Nephron progenitor cell (in vitro differentiated cells): ENCODE results near the gene CFP.

Experiments used
- DNase-seq: peaks from one replicate; pipeline ENCODE4 v3.0.0; 2021
- H3K27ac Mint-ChIP-seq: 2 replicates; pipeline ENCODE4 v1.8.0; 2021; ENCODE audit warnings: mild to moderate bottlenecking, moderate library complexity, mixed read lengths
- H3K27me3 Mint-ChIP-seq: 2 replicates; pipeline ENCODE4 v1.8.0; 2021; ENCODE audit warnings: mild to moderate bottlenecking, low read depth, mixed read lengths; ENCODE audit not compliant: poor library complexity
- H3K36me3 Mint-ChIP-seq: 2 replicates; pipeline ENCODE4 v1.8.0; 2021; ENCODE audit warnings: low read depth, mixed read lengths
- H3K4me1 Mint-ChIP-seq: 2 replicates; pipeline ENCODE4 v1.8.0; 2021; ENCODE audit warnings: mixed read lengths
- H3K4me3 Mint-ChIP-seq: 2 replicates; pipeline ENCODE4 v1.8.0; 2021; ENCODE audit warnings: mild to moderate bottlenecking, moderate library complexity, mixed read lengths
- H3K9me3 Mint-ChIP-seq: 2 replicates; pipeline ENCODE4 v1.8.0; 2021; ENCODE audit warnings: mild to moderate bottlenecking, moderate library complexity, mixed read lengths
- CTCF ChIP-seq: fragments of 200-600 bp; sonication (generic); IDR thresholded peaks from 2 replicates; pipeline ENCODE4 v1.5.0; 2021; ENCODE audit warnings: antibody characterized with exemption

Gene CFP

DNA sequence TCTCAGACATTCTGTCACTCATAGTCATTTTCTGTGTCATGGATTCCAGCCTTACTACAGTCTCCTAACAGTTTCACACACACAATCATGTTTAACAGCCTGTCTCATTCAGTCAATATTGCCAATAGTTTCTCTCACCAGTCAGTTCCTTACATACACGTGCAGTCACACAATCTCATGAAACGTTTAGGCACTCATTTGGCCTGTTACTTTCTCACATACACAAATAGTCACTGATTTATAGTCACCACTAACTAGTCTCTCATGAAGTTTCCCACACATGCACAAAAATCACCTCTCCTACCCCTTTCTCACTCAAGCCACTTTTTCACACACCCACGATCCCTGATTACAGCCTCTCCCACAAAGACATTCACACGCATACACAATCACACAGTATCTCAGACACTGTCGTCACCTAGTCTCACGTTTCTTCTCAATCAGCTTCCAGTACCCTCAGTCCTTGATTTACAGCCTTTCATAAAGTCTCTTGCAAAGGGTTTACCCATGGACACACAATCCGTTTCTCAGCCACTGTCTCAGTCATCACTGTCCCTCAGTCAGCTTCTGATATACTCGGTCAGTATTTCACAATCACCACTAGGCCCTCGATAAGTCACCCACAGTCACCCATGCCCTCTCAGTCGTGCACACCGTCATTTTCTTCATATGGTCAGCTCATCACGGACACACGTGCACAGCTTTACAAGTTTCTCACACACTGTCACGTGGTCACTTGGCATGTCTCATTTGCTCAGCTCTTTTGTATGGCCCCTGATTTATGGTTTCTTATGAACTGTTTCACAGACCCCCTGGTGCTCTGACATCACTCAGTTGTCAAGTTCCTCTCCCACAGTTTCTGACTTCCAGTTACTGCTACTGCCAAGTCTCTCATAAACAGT, 4.2 kb upstream of the CFP start:
- peaks cover 30% of the 10 kb centered on the region for H3K9me3 Mint-ChIP-seq

DNA sequence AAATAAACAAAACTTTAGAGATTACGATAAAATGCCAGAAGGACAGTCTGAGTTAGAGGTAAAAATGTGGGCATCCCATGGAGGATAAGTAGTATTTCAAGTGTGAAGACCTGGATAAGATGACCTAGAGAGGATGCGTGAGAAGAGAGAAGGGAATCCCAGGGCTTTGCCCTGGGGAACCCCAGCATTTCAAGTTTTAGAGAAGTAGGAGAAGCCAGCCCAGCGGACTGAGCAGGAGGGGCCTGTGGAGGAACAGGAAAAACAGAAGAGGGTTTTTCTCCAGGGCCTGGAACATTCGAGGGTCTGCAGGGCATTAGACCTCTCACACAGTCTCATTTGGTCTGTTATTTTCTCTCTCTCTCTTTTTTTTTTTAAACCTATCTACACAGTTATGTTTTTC, 2.9 kb upstream of the CFP start:
- H3K4me1 Mint-ChIP-seq, result peaks cover 10% of the 10 kb centered on the region
- H3K36me3 Mint-ChIP-seq, result peaks cover 13% of the 10 kb centered on the region
- no peak for TF ChIP-seq CTCF

More for the DNA sequence above, 4.2 kb upstream of the CFP start:
- Mint-ChIP-seq H3K27ac (no peak overlapping the region), H3K4me1 (peaks cover 8% of the 10 kb centered on the region), H3K36me3 (peaks cover 13% of the 10 kb centered on the region), H3K27me3 (no peaks in the 10 kb centered on the region), H3K4me3 (no peak overlapping the region)
- TF ChIP-seq CTCF, result no peak
- DNase-seq, result no peak

DNA sequence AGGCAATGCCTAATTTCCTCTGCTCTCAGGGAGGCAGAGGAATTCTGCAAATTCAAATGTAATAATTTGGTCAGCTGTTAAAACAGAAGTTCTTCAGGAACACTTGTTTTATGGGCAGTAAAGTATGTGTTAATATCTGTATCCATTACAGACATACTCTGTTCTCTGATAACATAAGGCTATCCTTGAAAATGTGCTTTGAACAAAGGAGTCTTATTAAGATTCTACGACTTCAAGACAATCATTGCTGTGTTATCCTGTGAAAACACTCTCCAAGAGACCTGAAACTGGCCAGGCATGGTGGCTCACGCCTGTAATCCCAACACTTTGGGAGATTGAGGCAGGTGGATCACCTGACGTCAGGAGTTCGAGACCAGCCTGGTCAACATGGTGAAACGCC, 1.9 kb upstream of the CFP start:
- peaks cover 10% of the 10 kb centered on the region for H3K4me1 Mint-ChIP-seq
- peaks cover 5% of the 10 kb centered on the region for H3K36me3 Mint-ChIP-seq
- H3K4me3 Mint-ChIP-seq, result no peak overlapping the region
- no peak for TF ChIP-seq CTCF
- H3K27me3 Mint-ChIP-seq, result no peaks in the 10 kb centered on the region
- H3K27ac Mint-ChIP-seq, result no peak overlapping the region
- H3K9me3 Mint-ChIP-seq, result peaks cover 26% of the 10 kb centered on the region
- DNase-seq, result no peak

More for the DNA sequence above, 2.9 kb upstream of the CFP start:
- H3K27me3 Mint-ChIP-seq, result no peaks in the 10 kb centered on the region
- H3K27ac Mint-ChIP-seq, result no peak overlapping the region
- no peak for DNase-seq
- H3K9me3 Mint-ChIP-seq, result peaks cover 33% of the 10 kb centered on the region
- no peak overlapping the region for H3K4me3 Mint-ChIP-seq

- Mint-ChIP-seq H3K9me3 (peaks cover 45% of the 10 kb centered on the region), H3K27ac (no peak overlapping the region), H3K4me1 (peaks cover 12% of the 10 kb centered on the region), H3K36me3 (no peaks in the 10 kb centered on the region), H3K27me3 (peaks cover 3% of the 10 kb centered on the region), H3K4me3 (no peak overlapping the region)
- no peak for DNase-seq
- no peak for TF ChIP-seq CTCF
Observed at GRCh38 chrX:47628982-47629381, 748 bp downstream of the CFP start.

DNA sequence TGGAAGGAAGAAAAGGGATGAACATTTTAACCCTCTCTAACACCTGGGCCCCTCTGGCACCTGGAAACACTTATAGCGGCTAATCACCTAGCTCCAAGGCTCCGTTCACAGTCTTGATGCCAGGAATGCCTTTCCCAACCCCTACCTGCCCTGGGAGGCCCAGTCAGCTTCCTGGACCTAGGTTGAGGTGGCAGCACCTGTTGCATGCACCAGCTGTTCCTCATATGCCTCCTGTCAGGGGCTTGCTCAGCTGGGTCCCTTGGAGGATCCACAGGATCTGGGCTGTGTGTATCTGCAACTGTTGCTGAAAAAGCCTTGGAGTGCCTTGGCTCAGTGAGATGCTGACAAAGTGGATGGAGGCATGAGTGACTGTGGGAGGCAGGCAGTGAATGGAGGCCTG, 4.4 kb downstream of the CFP start:
- no peak for DNase-seq
- H3K9me3 Mint-ChIP-seq, result peaks cover 72% of the 10 kb centered on the region
- no peak overlapping the region for H3K4me3 Mint-ChIP-seq
- no peaks in the 10 kb centered on the region for H3K36me3 Mint-ChIP-seq
- H3K27ac Mint-ChIP-seq, result no peak overlapping the region
- peaks cover 35% of the 10 kb centered on the region for H3K27me3 Mint-ChIP-seq
- H3K4me1 Mint-ChIP-seq, result peaks cover 19% of the 10 kb centered on the region
- no peak for TF ChIP-seq CTCF
